ENCODE data around the gene PCLO.
"Not testable (repeated sequence)": the region's sequence is repeated elsewhere in the genome, so short reads cannot be mapped to it uniquely, and the experiment has no call there.

PCLO gene

GRCh38 chr7:82926477-82926876 lies 236.2 kb downstream of the PCLO start:
- no peak overlapping the region for H3K27ac ChIP-seq
- TF ChIP-seq ZFX (IDR thresholded peaks at IDR 0.05; ENCODE audit: borderline replicate concordance) = no peak

DNA sequence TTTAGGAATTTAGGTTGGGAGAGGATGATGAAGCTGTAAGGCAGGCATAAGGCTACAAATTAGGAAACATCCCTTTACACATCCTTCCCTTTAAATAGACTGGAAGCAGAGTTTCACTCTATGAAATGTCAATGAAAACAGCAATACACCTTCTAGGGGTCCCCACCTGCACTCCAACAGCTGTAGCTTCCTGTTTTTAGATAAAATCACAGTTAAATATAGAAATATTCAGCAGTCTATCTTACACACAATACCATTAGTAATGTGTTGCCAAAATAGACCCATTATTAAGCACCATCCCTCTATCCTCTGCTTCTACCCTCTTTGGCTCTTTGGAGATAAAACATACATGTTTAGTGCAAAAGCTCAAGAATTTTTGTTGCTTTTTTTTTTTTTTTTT lies 237.4 kb downstream of the PCLO start:
- TF ChIP-seq, protein P1, sequence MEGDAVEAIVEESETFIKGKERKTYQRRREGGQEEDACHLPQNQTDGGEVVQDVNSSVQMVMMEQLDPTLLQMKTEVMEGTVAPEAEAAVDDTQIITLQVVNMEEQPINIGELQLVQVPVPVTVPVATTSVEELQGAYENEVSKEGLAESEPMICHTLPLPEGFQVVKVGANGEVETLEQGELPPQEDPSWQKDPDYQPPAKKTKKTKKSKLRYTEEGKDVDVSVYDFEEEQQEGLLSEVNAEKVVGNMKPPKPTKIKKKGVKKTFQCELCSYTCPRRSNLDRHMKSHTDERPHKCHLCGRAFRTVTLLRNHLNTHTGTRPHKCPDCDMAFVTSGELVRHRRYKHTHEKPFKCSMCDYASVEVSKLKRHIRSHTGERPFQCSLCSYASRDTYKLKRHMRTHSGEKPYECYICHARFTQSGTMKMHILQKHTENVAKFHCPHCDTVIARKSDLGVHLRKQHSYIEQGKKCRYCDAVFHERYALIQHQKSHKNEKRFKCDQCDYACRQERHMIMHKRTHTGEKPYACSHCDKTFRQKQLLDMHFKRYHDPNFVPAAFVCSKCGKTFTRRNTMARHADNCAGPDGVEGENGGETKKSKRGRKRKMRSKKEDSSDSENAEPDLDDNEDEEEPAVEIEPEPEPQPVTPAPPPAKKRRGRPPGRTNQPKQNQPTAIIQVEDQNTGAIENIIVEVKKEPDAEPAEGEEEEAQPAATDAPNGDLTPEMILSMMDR (IDR thresholded peaks at IDR 0.05) = no peak
- no peak for TF ChIP-seq ZFX (IDR thresholded peaks at IDR 0.05; ENCODE audit: borderline replicate concordance)

DNA sequence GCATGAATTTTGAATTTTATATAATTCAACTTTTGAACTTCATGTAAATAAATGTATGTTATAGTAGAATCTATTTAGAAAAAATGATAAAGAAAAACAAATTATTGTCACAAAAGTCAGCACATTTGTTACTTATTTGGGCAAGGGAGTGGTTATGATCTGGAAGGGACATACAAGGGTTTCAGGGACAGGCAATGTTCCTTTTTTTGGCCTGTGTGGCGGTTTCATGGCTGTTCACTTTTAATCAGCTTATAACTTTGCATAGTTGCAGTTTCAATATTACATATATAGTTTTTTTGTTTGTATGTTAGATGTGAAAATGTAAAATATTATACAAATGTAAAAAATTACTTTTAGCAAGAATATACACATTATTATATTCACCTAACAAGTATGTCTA lies 256.2 kb downstream of the PCLO start:
- TF ChIP-seq, protein P1 (IDR thresholded peaks at IDR 0.05) = no peak
- no peak for TF ChIP-seq ZFX (IDR thresholded peaks at IDR 0.05; ENCODE audit: borderline replicate concordance)
- no peak overlapping the region for H3K27ac ChIP-seq

More for the DNA sequence above, 237.4 kb downstream of the PCLO start:
- no peak overlapping the region for H3K27ac ChIP-seq

DNA sequence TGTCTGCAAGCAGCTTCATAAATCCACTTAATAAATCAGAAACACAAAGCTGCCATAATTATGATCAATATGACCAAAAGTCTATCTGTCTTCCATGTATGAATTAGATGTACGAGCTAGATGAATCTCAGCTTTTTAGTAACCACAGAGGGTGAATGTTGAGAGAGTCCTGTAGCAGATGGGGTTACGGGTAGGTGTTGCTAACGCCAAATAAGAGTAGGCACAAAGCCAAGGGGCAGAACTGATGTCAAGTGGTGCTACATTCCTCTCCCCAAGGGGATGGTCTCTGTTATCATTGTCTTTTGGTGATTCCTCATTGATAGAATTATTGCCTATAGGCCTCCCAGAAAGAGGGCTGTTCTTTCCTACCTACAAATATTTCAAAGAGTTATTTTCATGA lies 257.8 kb downstream of the PCLO start:
- TF ChIP-seq, protein P1 (IDR thresholded peaks at IDR 0.05) = no peak
- no peak for TF ChIP-seq ZFX (IDR thresholded peaks at IDR 0.05; ENCODE audit: borderline replicate concordance)
- no peak overlapping the region for H3K27ac ChIP-seq

- H3K27ac ChIP-seq = not testable (repeated sequence)
These were observed 261.6 kb downstream of the PCLO start for GRCh38 chr7:82901098-82901497.

DNA sequence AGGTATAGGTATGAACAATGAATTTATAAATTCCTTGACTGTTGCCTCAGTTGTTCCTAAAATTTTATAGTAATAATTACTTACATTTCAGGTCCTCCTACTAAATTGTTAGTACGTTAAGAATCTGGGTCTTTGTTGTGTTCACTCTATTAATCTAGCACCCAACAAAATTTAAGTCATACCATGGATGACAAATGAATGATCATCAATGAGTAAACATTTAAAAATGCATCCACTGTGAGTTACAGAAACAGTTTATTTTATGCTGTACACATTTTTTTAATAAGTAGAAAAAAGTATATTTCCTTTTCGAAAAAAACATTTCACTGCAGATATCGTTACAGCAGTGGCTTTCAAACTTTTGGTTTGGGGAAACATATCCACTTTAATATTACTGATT lies 265.2 kb downstream of the PCLO start:
- TF ChIP-seq, protein P1 (IDR thresholded peaks at IDR 0.05) = no peak
- no peak for TF ChIP-seq ZFX (IDR thresholded peaks at IDR 0.05; ENCODE audit: borderline replicate concordance)
- H3K27ac ChIP-seq = no peak overlapping the region

GRCh38 chr7:82894341-82894740 lies 268.3 kb downstream of the PCLO start:
- not testable (repeated sequence) for H3K27ac ChIP-seq

GRCh38 chr7:82886324-82886723 lies 276.4 kb downstream of the PCLO start:
- H3K27ac ChIP-seq = no peak overlapping the region
- TF ChIP-seq ZFX (IDR thresholded peaks at IDR 0.05; ENCODE audit: borderline replicate concordance) = no peak
- TF ChIP-seq, protein P1 (IDR thresholded peaks at IDR 0.05) = no peak

- H3K27ac ChIP-seq = no peak overlapping the region
- TF ChIP-seq, protein P1 (IDR thresholded peaks at IDR 0.05) = no peak
- no peak for TF ChIP-seq ZFX (IDR thresholded peaks at IDR 0.05; ENCODE audit: borderline replicate concordance)
These were observed 296.8 kb downstream of the PCLO start for GRCh38 chr7:82865856-82866255.
